Measurements from ENCODE around the gene CSNK2A1. TPM values are rescaled to one million over a fixed set of nuclear protein-coding genes. Genes with fewer than 3 reads are reported as not detected.

The CSNK2A1 gene
- total and polyA plus RNA-seq, 5 donors from 2014 or later, result 49.6 to 65.3 (median 52.7) TPM

- peaks cover 20% of the 10 kb centered on the region for H3K36me3 Mint-ChIP-seq
- peaks cover 0 to 5% of the 10 kb centered on the region in 2 experiments for H3K9me3 ChIP-seq (ENCODE audit: control insufficient read depth in 2 of 2, low read length in 2 of 2)
- H3K4me1 ChIP-seq (ENCODE audit: control insufficient read depth, insufficient read depth, low read length, poor library complexity, severe bottlenecking), result peaks cover 44% of the 10 kb centered on the region
- peaks cover 6% of the 10 kb centered on the region for H3K27me3 Mint-ChIP-seq
- H3K36me3 ChIP-seq (ENCODE audit: control insufficient read depth, insufficient read depth, low read length), result peaks cover 5% of the 10 kb centered on the region
- H3K4me1 Mint-ChIP-seq, result peaks cover 38 to 94% (median 73%) of the 10 kb centered on the region in 4 donors
- H3K27me3 ChIP-seq (ENCODE audit: control insufficient read depth, insufficient read depth, low read length), result no peaks in the 10 kb centered on the region
- DNase-seq (no peak), ATAC-seq (ENCODE audit: low read depth in 2 of 2) (no peak)
- H3K27ac Mint-ChIP-seq, result peak overlapping the region in 2 of 3 donors; percentile 17 to 72
- no peak overlapping the region for H3K27ac ChIP-seq (ENCODE audit: insufficient read depth, low read length, poor library complexity, severe bottlenecking)
- H3K4me3 ChIP-seq (ENCODE audit: low read depth, low read length), result no peak overlapping the region
- H3K4me3 Mint-ChIP-seq, result peak overlapping the region in 1 of 4 donors; percentile 40
- H3K9me3 Mint-ChIP-seq, result peaks cover 0 to 2% (median 0%) of the 10 kb centered on the region in 7 donors
These were observed 4.4 kb downstream of the CSNK2A1 start for GRCh38 chr20:539191-539590.

- Mint-ChIP-seq H3K27me3 (no peaks in the 10 kb centered on the region), H3K4me1 (peaks cover 44 to 97% (median 75%) of the 10 kb centered on the region in 4 donors), H3K9me3 (peaks cover 0 to 2% (median 0%) of the 10 kb centered on the region in 7 donors), H3K36me3 (peaks cover 20% of the 10 kb centered on the region), H3K27ac (peak overlapping the region in 2 of 3 donors; percentile 15 to 34), H3K4me3 (peak overlapping the region in 3 of 4 donors; percentile 18 to 33 (median 19))
- Histone ChIP-seq H3K27ac (ENCODE audit: insufficient read depth, low read length, poor library complexity, severe bottlenecking) (no peak overlapping the region), H3K9me3 (ENCODE audit: control insufficient read depth in 2 of 2, low read length in 2 of 2) (peaks cover 0 to 5% of the 10 kb centered on the region in 2 experiments), H3K4me3 (ENCODE audit: low read depth, low read length) (no peak overlapping the region), H3K27me3 (ENCODE audit: control insufficient read depth, insufficient read depth, low read length) (no peaks in the 10 kb centered on the region), H3K4me1 (ENCODE audit: control insufficient read depth, insufficient read depth, low read length, poor library complexity, severe bottlenecking) (peaks cover 40% of the 10 kb centered on the region), H3K36me3 (ENCODE audit: control insufficient read depth, insufficient read depth, low read length) (peaks cover 5% of the 10 kb centered on the region)
- DNase-seq (no peak), ATAC-seq (ENCODE audit: low read depth in 2 of 2) (no peak)
These were observed 5.6 kb downstream of the CSNK2A1 start for GRCh38 chr20:537983-538382.

GRCh38 chr20:536426-537010, 7.1 kb downstream of the CSNK2A1 start:
- Histone ChIP-seq H3K27ac (ENCODE audit: insufficient read depth, low read length, poor library complexity, severe bottlenecking) (no peak overlapping the region), H3K4me1 (ENCODE audit: control insufficient read depth, insufficient read depth, low read length, poor library complexity, severe bottlenecking) (peaks cover 26% of the 10 kb centered on the region), H3K9me3 (ENCODE audit: control insufficient read depth in 2 of 2, low read length in 2 of 2) (peaks cover 0 to 5% of the 10 kb centered on the region in 2 experiments), H3K27me3 (ENCODE audit: control insufficient read depth, insufficient read depth, low read length) (no peaks in the 10 kb centered on the region), H3K36me3 (ENCODE audit: control insufficient read depth, insufficient read depth, low read length) (peaks cover 7% of the 10 kb centered on the region), H3K4me3 (ENCODE audit: low read depth, low read length) (no peak overlapping the region)
- DNase-seq (no peak), ATAC-seq (ENCODE audit: low read depth in 2 of 2) (no peak)
- Mint-ChIP-seq H3K27me3 (no peaks in the 10 kb centered on the region), H3K4me1 (peaks cover 44 to 96% (median 74%) of the 10 kb centered on the region in 4 donors), H3K4me3 (peak overlapping the region in 2 of 4 donors; percentile 32 to 65), H3K36me3 (peaks cover 20% of the 10 kb centered on the region), H3K27ac (no peak overlapping the region), H3K9me3 (peaks cover 0 to 2% (median 0%) of the 10 kb centered on the region in 7 donors)

- Mint-ChIP-seq H3K4me1 (peaks cover 43 to 93% (median 70%) of the 10 kb centered on the region in 4 donors), H3K9me3 (peaks cover 0 to 2% (median 0%) of the 10 kb centered on the region in 7 donors), H3K4me3 (peak overlapping the region in 2 of 4 donors; percentile 42 to 65), H3K27me3 (no peaks in the 10 kb centered on the region), H3K36me3 (peaks cover 20% of the 10 kb centered on the region), H3K27ac (peak overlapping the region in 1 of 3 donors; percentile 6)
- H3K9me3 ChIP-seq (ENCODE audit: control insufficient read depth in 2 of 2, low read length in 2 of 2), result peaks cover 0 to 2% of the 10 kb centered on the region in 2 experiments
- DNase-seq (no peak), ATAC-seq (ENCODE audit: low read depth in 2 of 2) (no peak)
- H3K27me3 ChIP-seq (ENCODE audit: control insufficient read depth, insufficient read depth, low read length), result no peaks in the 10 kb centered on the region
- H3K4me1 ChIP-seq (ENCODE audit: control insufficient read depth, insufficient read depth, low read length, poor library complexity, severe bottlenecking), result peaks cover 21% of the 10 kb centered on the region
- H3K36me3 ChIP-seq (ENCODE audit: control insufficient read depth, insufficient read depth, low read length), result peaks cover 6% of the 10 kb centered on the region
- H3K27ac ChIP-seq (ENCODE audit: insufficient read depth, low read length, poor library complexity, severe bottlenecking), result no peak overlapping the region
- H3K4me3 ChIP-seq (ENCODE audit: low read depth, low read length), result no peak overlapping the region
These were observed 7.6 kb downstream of the CSNK2A1 start for GRCh38 chr20:535958-536357.

- H3K4me1 Mint-ChIP-seq, result peaks cover 44 to 81% (median 60%) of the 10 kb centered on the region in 4 donors
- Histone ChIP-seq H3K4me1 (ENCODE audit: control insufficient read depth, insufficient read depth, low read length, poor library complexity, severe bottlenecking) (peaks cover 21% of the 10 kb centered on the region), H3K4me3 (ENCODE audit: low read depth, low read length) (no peak overlapping the region), H3K27me3 (ENCODE audit: control insufficient read depth, insufficient read depth, low read length) (no peaks in the 10 kb centered on the region), H3K27ac (ENCODE audit: insufficient read depth, low read length, poor library complexity, severe bottlenecking) (no peak overlapping the region), H3K36me3 (ENCODE audit: control insufficient read depth, insufficient read depth, low read length) (peaks cover 4% of the 10 kb centered on the region), H3K9me3 (ENCODE audit: control insufficient read depth in 2 of 2, low read length in 2 of 2) (no peaks in the 10 kb centered on the region)
- DNase-seq, result no peak
- no peak overlapping the region for H3K27ac Mint-ChIP-seq
- H3K27me3 Mint-ChIP-seq, result no peaks in the 10 kb centered on the region
- H3K4me3 Mint-ChIP-seq, result no peak overlapping the region
- no peak for ATAC-seq (ENCODE audit: low read depth in 2 of 2)
- peaks cover 0 to under 1% (median 0%) of the 10 kb centered on the region in 7 donors for H3K9me3 Mint-ChIP-seq
- peaks cover 19% of the 10 kb centered on the region for H3K36me3 Mint-ChIP-seq
These were observed 10.1 kb downstream of the CSNK2A1 start for GRCh38 chr20:533526-533925.

GRCh38 chr20:532530-532929, 11.1 kb downstream of the CSNK2A1 start:
- H3K27me3 ChIP-seq (ENCODE audit: control insufficient read depth, insufficient read depth, low read length), result no peaks in the 10 kb centered on the region
- Mint-ChIP-seq H3K9me3 (peaks cover 0 to 10% (median 4%) of the 10 kb centered on the region in 7 donors), H3K4me3 (peak overlapping the region in 1 of 4 donors; percentile 50), H3K27me3 (no peaks in the 10 kb centered on the region), H3K27ac (peak overlapping the region in 1 of 3 donors; percentile 65), H3K36me3 (peaks cover 22% of the 10 kb centered on the region), H3K4me1 (peaks cover 47 to 72% (median 55%) of the 10 kb centered on the region in 4 donors)
- H3K4me1 ChIP-seq (ENCODE audit: control insufficient read depth, insufficient read depth, low read length, poor library complexity, severe bottlenecking), result peaks cover 14% of the 10 kb centered on the region
- peaks cover 6 to 9% of the 10 kb centered on the region in 2 experiments for H3K9me3 ChIP-seq (ENCODE audit: control insufficient read depth in 2 of 2, low read length in 2 of 2)
- H3K4me3 ChIP-seq (ENCODE audit: low read depth, low read length), result no peak overlapping the region
- no peak for DNase-seq
- no peak for ATAC-seq (ENCODE audit: low read depth in 2 of 2)
- H3K27ac ChIP-seq (ENCODE audit: insufficient read depth, low read length, poor library complexity, severe bottlenecking), result no peak overlapping the region
- H3K36me3 ChIP-seq (ENCODE audit: control insufficient read depth, insufficient read depth, low read length), result peaks cover 14% of the 10 kb centered on the region

- ATAC-seq (ENCODE audit: low read depth in 2 of 2), result no peak
- H3K4me3 Mint-ChIP-seq, result no peak overlapping the region
These were observed 12.0 kb downstream of the CSNK2A1 start for GRCh38 chr20:531608-532007.

More at GRCh38 chr20:531608-532007, 12.0 kb downstream of the CSNK2A1 start:
- no peak for DNase-seq
- no peak overlapping the region for H3K27ac ChIP-seq (ENCODE audit: insufficient read depth, low read length, poor library complexity, severe bottlenecking)
- Mint-ChIP-seq H3K27ac (no peak overlapping the region), H3K9me3 (peaks cover 0 to 19% (median 9%) of the 10 kb centered on the region in 7 donors), H3K27me3 (no peaks in the 10 kb centered on the region), H3K36me3 (peaks cover 32% of the 10 kb centered on the region), H3K4me1 (peaks cover 37 to 63% (median 48%) of the 10 kb centered on the region in 4 donors)
- H3K36me3 ChIP-seq (ENCODE audit: control insufficient read depth, insufficient read depth, low read length), result peaks cover 23% of the 10 kb centered on the region
- H3K9me3 ChIP-seq (ENCODE audit: control insufficient read depth in 2 of 2, low read length in 2 of 2), result peaks cover 12 to 18% of the 10 kb centered on the region in 2 experiments
- no peak overlapping the region for H3K4me3 ChIP-seq (ENCODE audit: low read depth, low read length)
- H3K27me3 ChIP-seq (ENCODE audit: control insufficient read depth, insufficient read depth, low read length), result no peaks in the 10 kb centered on the region
- H3K4me1 ChIP-seq (ENCODE audit: control insufficient read depth, insufficient read depth, low read length, poor library complexity, severe bottlenecking), result peaks cover 6% of the 10 kb centered on the region

Data from CD4-positive, CD25-positive, alpha-beta regulatory T cell (primary cell).